HG03066 (cell line): ENCODE data around the gene EPHX1.

Experiments
- ATAC-seq: cut with Tn5 transposase; IDR thresholded peaks from one replicate; pipeline ENCODE4 v1.9.1; 2021; ENCODE audit warnings: low read depth; ENCODE audit not compliant: unreplicated experiment

EPHX1 gene

DNA sequence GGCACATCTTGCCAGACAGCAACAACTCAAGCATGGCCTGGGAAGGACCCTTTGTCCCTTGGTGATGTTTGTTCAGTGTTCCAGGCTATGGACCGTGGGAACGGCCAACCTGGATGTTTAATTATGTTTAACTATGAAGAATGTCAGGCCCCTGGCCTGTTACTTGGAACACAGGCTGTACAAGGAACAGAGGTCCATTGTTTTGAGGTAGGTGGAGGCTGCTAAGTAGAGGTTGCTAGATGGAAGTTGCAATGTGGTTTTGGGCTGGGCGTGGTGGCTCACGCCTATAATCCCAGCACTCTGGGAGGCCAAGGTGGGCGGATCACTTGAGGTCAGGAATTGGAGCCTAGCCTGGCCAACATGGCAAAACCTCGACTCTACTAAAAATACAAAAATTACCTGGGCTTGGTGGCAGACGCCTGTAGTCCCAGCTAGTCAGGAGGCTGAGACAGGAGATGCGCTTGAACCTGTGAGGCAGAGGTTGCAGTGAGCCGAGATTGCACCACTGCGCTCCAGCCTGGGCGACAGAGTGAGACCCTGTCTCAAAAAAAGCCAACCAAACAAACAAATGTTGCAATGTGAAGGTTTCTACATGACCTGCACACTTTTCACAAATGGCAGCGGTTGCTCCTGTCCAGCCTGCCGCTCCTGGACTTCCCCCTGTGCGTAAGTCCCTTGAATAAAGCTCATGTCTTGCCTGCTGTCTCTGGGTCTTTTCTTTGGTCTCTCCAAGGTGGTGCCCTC, 81.5 kb downstream of the EPHX1 start:
- ATAC-seq = no peak

DNA sequence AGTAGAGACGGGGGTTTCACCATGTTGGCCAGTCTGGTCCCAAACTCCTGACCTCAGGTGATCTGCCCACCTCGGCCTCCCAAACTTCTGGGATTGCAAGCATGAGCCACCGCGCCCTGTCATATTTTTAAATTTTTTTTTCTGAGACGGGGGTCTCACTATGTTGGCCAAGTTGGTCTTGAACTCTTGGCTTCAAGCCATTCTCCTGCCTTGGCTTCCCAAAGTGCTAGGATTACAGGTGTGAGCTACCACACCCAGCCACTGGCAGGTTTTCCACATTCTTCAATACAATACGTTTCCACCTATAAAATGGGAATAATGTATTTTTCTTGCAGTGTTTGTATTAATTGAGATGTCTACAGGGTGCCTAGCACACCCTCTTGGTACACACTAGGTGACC, 82.4 kb downstream of the EPHX1 start:
- ATAC-seq = no peak
